Right cardiac atrium (tissue), 5 donors: ENCODE measurements around the gene FBXO36. TPM values are rescaled to one million over a fixed set of nuclear protein-coding genes. Genes with fewer than 3 reads are reported as not detected.

Experiments
- ATAC-seq, 2 donors: fragments of 200-7000 bp; cut with Tn5 transposase; one replicate each; pipeline versions ENCODE4 v1.8.0 to v1.9.1; 2020; ENCODE audit warnings: moderate library complexity in 2 of 2, mild to moderate bottlenecking in 1 of 2
- DNase-seq, 3 donors: peaks; one replicate each; pipeline ENCODE4 v3.0.0-alpha.2; 2020
- H3K27ac ChIP-seq: one replicate; pipeline ENCODE4 v1.5.1; 2013; ENCODE audit warnings: mild to moderate bottlenecking, low read length, control low read depth, moderate library complexity
- H3K27me3 ChIP-seq: one replicate; pipeline ENCODE4 v1.6.1; 2013; ENCODE audit not compliant: control insufficient read depth, insufficient read depth
- H3K4me1 ChIP-seq: one replicate; pipeline ENCODE4 v1.6.1; 2013; ENCODE audit warnings: low read length; ENCODE audit not compliant: control insufficient read depth, insufficient read depth
- H3K4me3 ChIP-seq: one replicate; pipeline ENCODE4 v1.5.1; 2013; ENCODE audit warnings: low read length, control low read depth
- H3K9me3 ChIP-seq: one replicate; pipeline ENCODE4 v1.6.1; 2013; ENCODE audit warnings: low read length; ENCODE audit not compliant: control insufficient read depth
- WGBS: extraction: QIAGEN DNeasy Blood & Tissue Kit; methylation state at CpG from one replicate; pipeline ENCODE4 v1.1.7; 2013; 5-methylcytosine and 5-hydroxymethylcytosine counted together
- intact Hi-C, 4 donors: fragments of 100-400 bp; cut with DNase I; formaldehyde crosslinking; loops; one replicate each; pipeline versions ENCODE4 v1.11.0 to v1.14.0; 2022 to 2023
- polyA plus RNA-seq: library from polyadenylated mRNA; stranded (reverse); fragments of 200-250 nt; gene quantifications from one replicate; pipeline ENCODE4 v1.2.3, GENCODE V29; 2013
- total RNA-seq, 4 donors: library from RNA; stranded (reverse); fragmentation: NEBNext Ultra II Directional; extraction: Animal tissue kit (Norgen Biotek cat#: 25700); gene quantifications; one replicate each; pipeline ENCODE4 v1.2.1, GENCODE V29; 2021
- donor health status: healthy with polysubstance abuse.
- donor health status: DM: no; HTN: yes; CAD: no.
- donor health status: DM: no; HTN: no; CAD: no.
- donor health status: DM: no; HTN: yes; CAD: no; lungs with severe emphysema.
- donor health status: DM: yes; HTN: yes; CAD: no.

The FBXO36 gene
- total and polyA plus RNA-seq, 5 donors: 0.77 to 2.4 (median 1.3) TPM

- Histone ChIP-seq H3K4me3 (no peak overlapping the region), H3K27me3 (no peaks in the 10 kb centered on the region), H3K9me3 (no peaks in the 10 kb centered on the region), H3K27ac (no peak overlapping the region), H3K4me1 (no peaks in the 10 kb centered on the region)
- no peak for ATAC-seq
- WGBS: 75% methylated on average over 6 of the region's 6 CpGs
- DNase-seq: no peak
- intact Hi-C loops: no loop called here
Measured at GRCh38 chr2:230010501-230010900, 88.2 kb downstream of the FBXO36 start.

- Histone ChIP-seq H3K4me1 (no peaks in the 10 kb centered on the region), H3K27me3 (no peaks in the 10 kb centered on the region), H3K9me3 (no peaks in the 10 kb centered on the region), H3K4me3 (no peak overlapping the region), H3K27ac (no peak overlapping the region)
- DNase-seq (no peak), ATAC-seq (no peak)
- 100% methylated on average over 1 of the region's 1 CpG for WGBS
- intact Hi-C loops: no loop called here
Measured at GRCh38 chr2:230011617-230012016, 89.3 kb downstream of the FBXO36 start.

GRCh38 chr2:230012267-230012884 is 90.1 kb downstream of the FBXO36 start:
- 85% methylated on average over 10 of the region's 10 CpGs for WGBS
- intact Hi-C loops: no loop called here
- no peak for DNase-seq

DNA sequence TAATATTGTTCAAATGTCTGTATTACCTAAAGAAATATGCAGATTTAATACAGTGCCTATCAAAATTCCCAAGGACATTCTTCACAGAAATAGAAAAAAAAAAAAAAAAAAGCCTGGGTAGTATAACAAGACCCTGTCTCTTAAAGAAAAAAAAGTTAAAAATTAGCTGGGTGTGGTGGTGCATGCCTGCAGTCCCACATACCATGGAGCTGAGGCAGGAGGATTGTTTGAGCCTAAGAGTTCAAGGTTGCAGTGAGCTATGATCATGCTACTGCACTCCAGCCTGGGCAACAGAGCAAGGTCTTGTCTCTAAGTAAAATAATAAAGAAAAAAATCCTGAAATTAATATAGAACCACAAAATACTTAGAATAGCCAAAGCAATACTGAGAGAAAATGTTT is 94.5 kb downstream of the FBXO36 start:
- H3K9me3 ChIP-seq: no peaks in the 10 kb centered on the region
- intact Hi-C loops: no loop called here

More at GRCh38 chr2:230012267-230012884, 90.1 kb downstream of the FBXO36 start:
- Histone ChIP-seq H3K27me3 (no peaks in the 10 kb centered on the region), H3K4me3 (no peak overlapping the region), H3K27ac (no peak overlapping the region), H3K9me3 (no peaks in the 10 kb centered on the region), H3K4me1 (no peaks in the 10 kb centered on the region)
- no peak for ATAC-seq

DNA sequence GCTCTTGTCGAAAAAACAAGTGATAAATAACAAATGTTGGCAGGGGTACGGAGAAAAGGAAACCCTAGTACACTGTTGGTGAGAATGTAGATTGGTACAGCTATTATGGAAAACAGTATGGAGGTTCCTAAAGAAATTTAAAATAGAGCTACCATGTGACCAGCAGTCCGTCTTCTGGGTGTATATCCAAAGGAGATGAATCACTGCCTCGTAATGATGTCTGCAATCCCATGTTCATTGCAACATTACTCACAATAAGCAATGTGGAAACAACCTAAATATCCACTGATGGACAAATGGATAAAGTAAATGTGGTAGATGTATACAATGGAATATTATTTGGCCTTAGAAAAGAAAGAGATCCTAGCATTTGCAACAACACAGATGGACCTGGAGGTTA is 95.8 kb downstream of the FBXO36 start:
- H3K9me3 ChIP-seq: no peaks in the 10 kb centered on the region
- DNase-seq (no peak), ATAC-seq (no peak)
- intact Hi-C loops: no loop called here
- H3K4me3 ChIP-seq: no peak overlapping the region
- no peaks in the 10 kb centered on the region for H3K4me1 ChIP-seq
- no peak overlapping the region for H3K27ac ChIP-seq
- 90% methylated on average over 4 of the region's 4 CpGs for WGBS
- no peaks in the 10 kb centered on the region for H3K27me3 ChIP-seq

More for the DNA sequence above, 94.5 kb downstream of the FBXO36 start:
- H3K27ac ChIP-seq: no peak overlapping the region
- H3K27me3 ChIP-seq: no peaks in the 10 kb centered on the region
- no peak for ATAC-seq
- H3K4me1 ChIP-seq: no peaks in the 10 kb centered on the region
- H3K4me3 ChIP-seq: no peak overlapping the region
- no peak for DNase-seq

GRCh38 chr2:230019742-230020141 is 97.4 kb downstream of the FBXO36 start:
- ATAC-seq (no peak), DNase-seq (no peak)
- H3K9me3 ChIP-seq: no peaks in the 10 kb centered on the region
- no peaks in the 10 kb centered on the region for H3K27me3 ChIP-seq
- WGBS: 87% methylated on average over 3 of the region's 3 CpGs
- H3K4me3 ChIP-seq: no peak overlapping the region
- H3K4me1 ChIP-seq: no peaks in the 10 kb centered on the region
- intact Hi-C loops: no loop called here
- H3K27ac ChIP-seq: no peak overlapping the region

DNA sequence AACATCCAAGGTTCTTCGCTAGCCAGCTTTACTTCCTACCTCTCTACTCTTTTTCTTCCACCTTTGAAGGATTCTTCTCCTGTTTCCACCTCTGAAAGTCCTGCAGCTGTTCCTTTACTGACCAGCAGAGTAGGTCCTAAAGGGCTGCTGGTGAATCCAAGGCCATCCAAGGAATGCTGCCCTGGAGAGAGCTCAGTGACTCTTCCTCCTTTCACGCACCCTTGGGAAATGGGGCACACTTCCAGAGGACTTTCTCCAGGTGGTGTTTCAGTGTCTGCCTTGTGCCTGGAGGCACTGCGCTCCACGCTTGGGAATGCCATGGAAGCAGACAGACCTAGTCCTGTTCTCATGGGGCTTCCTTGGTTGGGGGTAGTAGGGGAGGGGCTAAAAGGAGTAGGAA is 101.0 kb downstream of the FBXO36 start:
- no peak overlapping the region for H3K27ac ChIP-seq
- no peak for DNase-seq
- WGBS: 90% methylated on average over 4 of the region's 4 CpGs
- intact Hi-C loops: no loop called here
- H3K4me1 ChIP-seq: no peaks in the 10 kb centered on the region
- ATAC-seq: no peak
- no peaks in the 10 kb centered on the region for H3K9me3 ChIP-seq
- H3K27me3 ChIP-seq: no peaks in the 10 kb centered on the region
- no peak overlapping the region for H3K4me3 ChIP-seq

GRCh38 chr2:230042195-230042594 is 119.9 kb downstream of the FBXO36 start:
- H3K27me3 ChIP-seq: no peaks in the 10 kb centered on the region
- no peaks in the 10 kb centered on the region for H3K4me1 ChIP-seq
- H3K4me3 ChIP-seq: no peak overlapping the region
- H3K9me3 ChIP-seq: no peaks in the 10 kb centered on the region
- 74% methylated on average over 1 of the region's 1 CpG for WGBS
- no peak for ATAC-seq
- intact Hi-C loops: no loop called here
- no peak for DNase-seq
- no peak overlapping the region for H3K27ac ChIP-seq

GRCh38 chr2:230043025-230043424 is 120.7 kb downstream of the FBXO36 start:
- no peak overlapping the region for H3K27ac ChIP-seq
- H3K9me3 ChIP-seq: no peaks in the 10 kb centered on the region
- DNase-seq (no peak), ATAC-seq (no peak)
- 77% methylated on average over 5 of the region's 5 CpGs for WGBS
- H3K4me3 ChIP-seq: no peak overlapping the region
- intact Hi-C loops: no loop called here
- no peaks in the 10 kb centered on the region for H3K27me3 ChIP-seq
- H3K4me1 ChIP-seq: no peaks in the 10 kb centered on the region

DNA sequence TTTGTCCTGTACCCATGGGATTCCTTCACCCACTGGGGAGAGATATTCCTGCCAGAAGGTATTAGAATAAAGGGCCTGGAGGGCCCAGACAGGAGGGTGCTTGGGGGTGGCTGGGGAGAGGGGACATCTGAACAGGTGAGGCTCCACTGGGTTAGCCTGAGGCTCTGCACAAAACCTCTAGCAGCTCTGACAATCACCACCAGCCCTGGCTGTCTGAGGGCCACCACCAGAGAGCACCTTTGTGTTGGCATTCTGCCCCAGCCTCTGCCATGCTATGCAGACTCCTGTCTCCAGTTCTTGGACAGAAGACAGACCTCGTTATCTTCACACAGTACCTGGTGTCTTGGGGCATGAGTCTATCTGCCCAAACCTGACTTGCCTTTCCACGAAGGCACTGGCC is 121.2 kb downstream of the FBXO36 start:
- no peaks in the 10 kb centered on the region for H3K27me3 ChIP-seq
- ATAC-seq (no peak), DNase-seq (no peak)
- WGBS: 76% methylated on average over 2 of the region's 2 CpGs
- no peak overlapping the region for H3K4me3 ChIP-seq
- no peak overlapping the region for H3K27ac ChIP-seq
- no peaks in the 10 kb centered on the region for H3K9me3 ChIP-seq
- no peaks in the 10 kb centered on the region for H3K4me1 ChIP-seq
- intact Hi-C loops: no loop called here

DNA sequence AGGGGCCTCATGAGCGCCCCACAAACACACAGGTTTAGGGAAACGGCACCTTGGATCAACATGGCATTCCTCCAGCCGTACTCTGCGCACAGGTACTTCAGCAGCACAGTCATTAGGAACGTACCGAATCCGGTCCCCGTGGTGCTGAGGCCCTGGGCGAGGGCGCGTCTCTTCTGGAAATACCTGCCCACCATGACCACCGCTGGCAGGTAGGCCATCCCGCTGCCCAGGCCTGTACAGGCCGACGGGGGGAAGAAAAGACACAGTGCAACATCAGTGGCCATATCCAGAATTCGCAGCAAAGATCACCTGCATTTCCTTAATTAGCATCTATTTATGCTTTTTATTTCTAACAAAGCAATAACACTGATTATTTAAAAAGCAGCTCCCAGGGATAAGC is 124.2 kb downstream of the FBXO36 start:
- no peak overlapping the region for H3K27ac ChIP-seq
- no peak overlapping the region for H3K4me3 ChIP-seq
- no peaks in the 10 kb centered on the region for H3K27me3 ChIP-seq
- intact Hi-C loops: no loop called here
- ATAC-seq: no peak
- no peaks in the 10 kb centered on the region for H3K4me1 ChIP-seq
- no peaks in the 10 kb centered on the region for H3K9me3 ChIP-seq
- no peak for DNase-seq
- 97% methylated on average over 16 of the region's 16 CpGs for WGBS
